Ishikawa (cell line): ENCODE results near the gene ZC3H12D.
A peak's percentile ranks its signal among the peaks of the same experiment; 100 is the strongest.

Source experiments
- CEBPB ChIP-seq: IDR thresholded peaks from 2 replicates; pipeline ENCODE4 v1.6.1; 2012
- CREB1 ChIP-seq: IDR thresholded peaks from 2 replicates; pipeline ENCODE4 v1.6.1; 2012; ENCODE audit warnings: low read depth
- EGR1 ChIP-seq: IDR thresholded peaks from 2 replicates; pipeline ENCODE4 v1.6.1; 2012
- EP300 ChIP-seq: IDR thresholded peaks from 2 replicates; pipeline ENCODE4 v1.6.1; 2012; ENCODE audit warnings: borderline replicate concordance
- FOXM1 ChIP-seq: IDR thresholded peaks from 2 replicates; pipeline ENCODE4 v1.6.1; 2012; ENCODE audit warnings: low read depth, borderline replicate concordance
- NFIC ChIP-seq: IDR thresholded peaks from 2 replicates; pipeline ENCODE4 v1.6.1; 2012
- RAD21 ChIP-seq: IDR thresholded peaks from 2 replicates; pipeline ENCODE4 v1.6.1; 2012; ENCODE audit warnings: low read depth
- REST ChIP-seq: IDR thresholded peaks from 2 replicates; pipeline ENCODE4 v1.6.1; 2012; ENCODE audit warnings: low read depth, mild to moderate bottlenecking
- TAF1 ChIP-seq: IDR thresholded peaks from 2 replicates; pipeline ENCODE4 v1.6.1; 2012; ENCODE audit warnings: low read depth, mild to moderate bottlenecking
- TCF12 ChIP-seq: IDR thresholded peaks from 2 replicates; pipeline ENCODE4 v1.6.1; 2012; ENCODE audit warnings: low read depth
- TEAD4 ChIP-seq: IDR thresholded peaks from 2 replicates; pipeline ENCODE4 v1.6.1; 2012
- YY1 ChIP-seq: IDR thresholded peaks from 2 replicates; pipeline ENCODE4 v1.6.1; 2012; ENCODE audit warnings: low read depth
- ZBTB7A ChIP-seq: IDR thresholded peaks from 2 replicates; pipeline ENCODE4 v1.6.1; 2012; ENCODE audit warnings: low read depth
- TF ChIP-seq, protein P1 (sequence below): IDR thresholded peaks from 2 replicates; pipeline ENCODE4 v1.6.1; 2012
- TF ChIP-seq, protein P2 (sequence below): IDR thresholded peaks from 2 replicates; pipeline ENCODE4 v1.6.1; 2012

ZC3H12D gene

DNA sequence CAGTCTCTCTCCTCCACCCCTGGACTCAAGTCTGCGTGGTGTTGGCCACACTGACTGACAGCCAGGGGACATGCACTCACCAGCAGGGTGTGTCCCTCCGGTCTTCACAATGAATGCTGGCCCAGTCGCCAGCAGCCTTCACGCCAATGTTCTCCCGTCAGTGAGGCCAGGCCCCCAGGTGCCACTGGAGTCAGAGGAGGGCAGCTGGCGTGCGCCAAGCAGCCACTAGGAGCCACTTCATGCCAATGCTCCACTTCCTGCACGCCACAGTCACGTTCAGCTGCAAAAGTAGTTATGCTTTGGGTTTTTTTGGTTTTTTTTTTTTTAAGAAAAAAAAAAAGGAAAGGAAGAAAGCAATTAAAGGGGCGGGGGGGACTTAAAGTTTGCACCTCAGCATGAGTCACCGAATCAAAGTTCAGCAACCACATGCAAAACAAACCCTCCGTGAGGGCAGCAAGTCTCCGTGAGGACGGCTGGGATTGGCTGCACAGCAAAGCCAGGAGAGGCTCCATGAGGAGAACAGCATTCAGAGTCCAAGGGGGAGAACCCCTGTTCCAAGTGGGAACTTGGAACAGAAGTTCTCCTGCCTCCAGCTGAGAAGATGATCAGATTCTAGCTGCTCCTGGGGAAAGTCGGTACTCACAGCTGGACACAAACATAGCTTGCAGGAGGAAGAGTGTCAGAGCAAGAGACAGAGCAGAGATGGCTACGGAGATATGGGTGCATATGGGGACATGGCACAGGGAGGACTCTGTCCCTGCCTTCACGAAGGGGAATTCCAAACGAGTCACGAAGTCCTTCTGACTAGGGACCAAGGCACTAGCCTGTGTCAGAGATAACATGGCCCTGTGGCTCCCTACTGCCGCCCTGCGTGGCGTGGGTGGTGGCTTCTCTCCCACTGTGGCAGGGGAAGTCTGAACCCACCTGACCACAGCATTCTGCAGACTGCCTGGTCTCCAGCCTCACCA is at the start of gene ZC3H12D:
ZC3H12D (minus strand) TSS at position 282 of the 968 bp plus-strand sequence. CDS start 10,471 bp downstream, outside the sequence.
- no peak for TF ChIP-seq NFIC
- peak; percentile 13; the same call in 1 of the 2 replicates for TF ChIP-seq RAD21
- no peak for TF ChIP-seq CREB1
- TF ChIP-seq, protein P1, sequence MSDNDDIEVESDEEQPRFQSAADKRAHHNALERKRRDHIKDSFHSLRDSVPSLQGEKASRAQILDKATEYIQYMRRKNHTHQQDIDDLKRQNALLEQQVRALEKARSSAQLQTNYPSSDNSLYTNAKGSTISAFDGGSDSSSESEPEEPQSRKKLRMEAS = peak; percentile 77

DNA sequence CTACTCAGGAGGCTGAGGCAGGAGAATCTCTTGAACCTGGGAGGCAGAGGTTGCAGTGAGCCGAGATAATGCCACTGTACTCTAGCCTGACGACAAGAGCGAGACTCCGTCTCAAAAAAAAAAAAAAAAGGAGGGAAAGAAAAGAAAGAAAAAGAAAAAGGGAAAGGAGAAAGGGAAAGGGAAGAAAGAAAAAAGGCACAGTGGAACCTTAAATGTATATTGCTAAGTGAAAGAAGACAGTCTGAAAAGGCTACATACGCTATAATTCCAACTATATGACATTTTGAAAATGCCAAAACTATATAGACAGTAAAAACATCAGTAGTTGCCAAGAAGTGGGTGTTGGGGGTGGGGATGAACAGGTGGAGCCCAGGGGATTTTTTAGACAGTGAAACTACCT is 44.8 kb upstream of the ZC3H12D start:
- TF ChIP-seq CEBPB (no peak), REST (no peak)

DNA sequence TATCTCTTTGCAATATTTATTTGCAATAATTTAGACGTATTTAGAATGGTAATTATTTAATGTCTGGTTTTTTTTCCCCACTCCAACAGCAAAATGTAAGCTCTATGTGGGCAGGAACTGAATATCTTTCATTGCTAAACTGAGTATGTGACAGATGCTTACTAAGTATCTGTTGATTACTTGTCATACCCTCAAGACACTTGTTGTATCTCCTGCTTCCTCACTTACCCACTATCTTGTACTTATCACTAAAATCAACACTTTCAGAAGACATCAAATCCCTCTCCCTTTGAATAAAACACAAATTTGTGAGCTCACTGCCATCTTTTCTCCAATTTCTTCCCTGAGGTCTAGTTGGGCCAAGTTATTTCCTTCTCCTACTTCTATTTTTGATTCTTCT is 30.7 kb upstream of the ZC3H12D start:
- TF ChIP-seq YY1 (no peak), CREB1 (no peak), ZBTB7A (no peak), REST (no peak), TEAD4 (no peak), NFIC (no peak), EP300 (no peak), EGR1 (no peak), FOXM1 (no peak), TAF1 (no peak), RAD21 (no peak)
- TF ChIP-seq, protein P2, sequence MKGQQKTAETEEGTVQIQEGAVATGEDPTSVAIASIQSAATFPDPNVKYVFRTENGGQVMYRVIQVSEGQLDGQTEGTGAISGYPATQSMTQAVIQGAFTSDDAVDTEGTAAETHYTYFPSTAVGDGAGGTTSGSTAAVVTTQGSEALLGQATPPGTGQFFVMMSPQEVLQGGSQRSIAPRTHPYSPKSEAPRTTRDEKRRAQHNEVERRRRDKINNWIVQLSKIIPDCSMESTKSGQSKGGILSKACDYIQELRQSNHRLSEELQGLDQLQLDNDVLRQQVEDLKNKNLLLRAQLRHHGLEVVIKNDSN = no peak

DNA sequence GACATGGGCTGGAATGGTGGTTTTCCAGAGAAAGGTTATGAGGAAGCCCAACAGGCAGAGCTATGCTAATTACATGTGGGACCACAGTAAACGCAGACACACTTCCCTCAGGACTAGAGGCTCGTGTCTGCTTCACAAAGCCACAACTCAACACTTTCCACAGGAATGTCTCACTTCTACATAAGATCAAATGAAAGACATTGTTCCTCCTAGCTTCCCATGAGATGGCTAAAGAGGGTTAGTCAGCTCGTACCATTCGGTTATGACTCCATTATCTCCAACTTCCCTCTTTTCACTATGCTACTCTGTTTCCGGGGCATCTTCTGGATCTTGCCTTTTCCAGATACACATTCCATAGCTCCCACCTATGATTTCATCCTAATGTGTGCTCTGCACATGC is 29.1 kb upstream of the ZC3H12D start:
- no peak for TF ChIP-seq CREB1
- no peak for TF ChIP-seq YY1
- no peak for TF ChIP-seq ZBTB7A
- no peak for TF ChIP-seq TAF1
- no peak for TF ChIP-seq REST
- no peak for TF ChIP-seq TEAD4
- TF ChIP-seq EGR1 = no peak

- TF ChIP-seq YY1 (no peak), NFIC (no peak), TEAD4 (no peak), RAD21 (no peak), EP300 (no peak), REST (no peak), CEBPB (no peak), ZBTB7A (no peak), FOXM1 (no peak), TCF12 (no peak), TAF1 (no peak), EGR1 (no peak), CREB1 (no peak)
- TF ChIP-seq, protein P2 = no peak
- TF ChIP-seq, protein P1 = no peak
Observed at GRCh38 chr6:149510793-149511512, 26.1 kb upstream of the ZC3H12D start.
